EL (cell line): Measurements from ENCODE around the gene RTN4RL1.

ENCODE experiments used
- DNase-seq: peaks from one replicate; pipeline ENCODE4 v3.0.0-alpha.2; 2016

The RTN4RL1 gene

DNA sequence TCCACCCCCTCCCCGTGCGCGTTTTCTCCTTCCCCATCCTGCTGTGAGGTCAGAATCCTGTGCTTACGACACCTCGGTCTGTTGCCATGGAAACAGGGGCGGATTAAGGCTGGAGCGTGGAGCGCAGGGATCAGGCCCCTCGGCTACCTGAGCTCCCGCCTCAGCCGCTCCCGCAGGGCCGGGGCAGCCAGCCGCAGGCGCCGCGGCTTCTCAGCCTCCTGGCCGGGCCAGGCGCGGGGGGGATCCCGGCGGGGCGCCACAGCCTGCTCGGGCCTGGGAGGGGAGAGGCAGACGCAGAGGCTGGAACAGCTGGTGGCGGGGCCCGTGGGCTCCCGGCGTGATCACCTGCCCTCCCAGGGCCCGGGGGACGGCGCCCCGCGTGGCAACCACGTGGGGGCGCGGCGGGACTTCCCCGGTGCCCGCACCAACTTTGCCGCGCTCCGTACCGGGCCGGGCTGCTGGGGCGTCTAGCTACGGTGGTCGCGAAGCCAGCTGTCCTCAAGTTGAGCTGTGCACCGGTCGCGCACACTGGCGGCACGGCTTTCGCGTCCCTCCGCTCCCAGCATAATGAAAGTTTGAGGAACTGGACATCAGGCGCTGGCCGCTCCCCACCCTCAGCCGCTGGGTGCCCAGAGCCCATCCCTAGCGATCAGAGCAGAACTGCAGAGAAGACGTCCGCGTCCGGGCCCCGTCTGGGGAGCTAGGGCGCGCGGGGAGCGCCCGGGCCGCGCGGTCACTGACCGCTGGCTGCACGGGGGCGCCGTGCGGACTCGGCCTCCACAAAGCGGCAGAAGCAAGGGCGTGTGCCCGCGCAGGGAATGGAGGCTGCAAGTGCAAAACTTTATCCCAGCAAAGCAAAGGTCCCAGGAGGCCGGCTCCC lies 1.2 kb downstream of the RTN4RL1 start:
- peak; percentile 44 for DNase-seq

DNA sequence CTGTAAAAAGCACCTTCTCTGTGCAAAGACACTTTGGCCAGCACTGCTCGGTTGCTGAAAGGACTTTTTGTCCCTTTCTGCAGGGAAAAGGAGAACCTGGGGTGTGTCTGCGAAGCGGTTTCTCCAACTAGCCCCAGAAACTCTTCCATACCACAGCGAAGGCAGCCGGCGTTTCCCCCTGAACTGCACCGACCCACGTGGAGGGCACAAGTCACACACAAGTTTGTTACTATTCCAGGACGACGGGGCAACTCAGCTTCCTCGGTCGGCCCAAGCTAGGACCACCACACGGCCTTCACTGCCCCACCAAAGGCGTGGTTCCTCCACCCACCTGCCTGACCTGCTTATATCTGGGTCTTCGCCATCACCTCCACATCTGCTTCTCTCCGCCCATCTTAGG lies 1.9 kb downstream of the RTN4RL1 start:
- DNase-seq, result no peak

DNA sequence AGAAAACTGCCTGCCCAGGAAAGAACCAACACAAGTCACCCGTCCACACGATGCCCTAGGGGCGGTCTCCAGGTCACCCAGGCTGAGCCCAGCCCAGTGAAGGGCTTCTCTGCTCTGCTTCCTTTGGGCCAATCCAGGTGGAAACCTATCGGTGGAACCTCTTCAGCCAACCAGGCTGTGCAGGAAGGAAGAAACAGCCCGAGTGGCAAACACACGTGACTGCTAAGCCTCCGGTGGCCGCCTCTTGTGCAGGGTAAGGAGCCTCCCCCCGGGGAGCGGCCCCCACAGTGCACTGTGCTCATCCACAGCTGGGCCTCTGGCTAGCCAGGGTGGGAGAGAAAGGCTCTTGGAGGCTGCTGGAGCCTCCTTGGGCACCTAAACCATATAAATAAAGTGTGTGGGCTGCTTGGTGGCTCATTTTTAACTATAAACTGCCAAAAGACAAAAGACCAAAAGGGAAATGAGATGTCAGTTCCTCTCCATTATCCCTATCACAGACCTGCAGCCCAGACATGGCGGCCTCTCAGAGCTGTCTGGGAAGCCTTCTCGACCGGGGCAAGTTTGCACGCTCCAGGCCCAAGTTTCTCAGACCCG lies 2.4 kb downstream of the RTN4RL1 start:
- DNase-seq, result no peak

DNA sequence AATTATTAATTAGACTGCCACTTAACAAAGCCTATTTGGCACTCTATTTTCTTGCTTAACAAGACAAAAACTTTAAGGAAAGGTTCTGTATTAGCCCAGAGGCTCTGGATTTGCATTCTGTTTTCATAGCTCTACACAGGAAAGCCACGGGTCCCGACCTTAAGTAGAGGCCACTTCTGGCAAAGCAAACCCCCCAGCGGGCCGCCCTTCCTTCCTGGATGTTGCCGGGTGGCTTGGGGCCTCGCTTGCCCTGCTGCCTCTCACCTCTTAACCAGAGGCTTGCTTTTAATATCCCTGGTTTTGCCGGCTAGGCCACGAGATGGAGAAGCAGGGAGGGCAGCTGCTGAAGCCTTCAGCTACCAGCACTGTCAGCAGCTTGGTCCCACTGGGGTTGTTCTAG lies 4.4 kb downstream of the RTN4RL1 start:
- no peak for DNase-seq

DNA sequence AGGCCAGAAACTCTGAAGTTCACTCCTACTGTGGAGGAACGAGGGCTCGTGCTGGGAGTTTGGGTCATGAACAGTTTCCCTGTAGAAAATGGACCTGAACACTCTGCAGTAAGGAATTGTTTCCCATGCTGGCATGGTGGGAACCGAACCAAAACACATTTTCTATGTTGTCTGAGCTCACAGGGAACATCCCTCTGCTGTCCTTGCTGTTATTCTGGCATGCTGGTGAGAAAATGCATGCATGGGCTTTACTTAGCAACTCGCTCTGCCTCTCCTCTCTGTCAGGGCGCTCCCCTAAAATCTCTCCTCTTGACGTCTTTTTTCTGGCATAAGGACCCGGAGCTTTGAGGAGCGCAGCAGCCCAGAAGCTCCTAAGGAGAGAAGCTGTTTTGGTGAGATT lies 5.4 kb downstream of the RTN4RL1 start:
- DNase-seq, result no peak

DNA sequence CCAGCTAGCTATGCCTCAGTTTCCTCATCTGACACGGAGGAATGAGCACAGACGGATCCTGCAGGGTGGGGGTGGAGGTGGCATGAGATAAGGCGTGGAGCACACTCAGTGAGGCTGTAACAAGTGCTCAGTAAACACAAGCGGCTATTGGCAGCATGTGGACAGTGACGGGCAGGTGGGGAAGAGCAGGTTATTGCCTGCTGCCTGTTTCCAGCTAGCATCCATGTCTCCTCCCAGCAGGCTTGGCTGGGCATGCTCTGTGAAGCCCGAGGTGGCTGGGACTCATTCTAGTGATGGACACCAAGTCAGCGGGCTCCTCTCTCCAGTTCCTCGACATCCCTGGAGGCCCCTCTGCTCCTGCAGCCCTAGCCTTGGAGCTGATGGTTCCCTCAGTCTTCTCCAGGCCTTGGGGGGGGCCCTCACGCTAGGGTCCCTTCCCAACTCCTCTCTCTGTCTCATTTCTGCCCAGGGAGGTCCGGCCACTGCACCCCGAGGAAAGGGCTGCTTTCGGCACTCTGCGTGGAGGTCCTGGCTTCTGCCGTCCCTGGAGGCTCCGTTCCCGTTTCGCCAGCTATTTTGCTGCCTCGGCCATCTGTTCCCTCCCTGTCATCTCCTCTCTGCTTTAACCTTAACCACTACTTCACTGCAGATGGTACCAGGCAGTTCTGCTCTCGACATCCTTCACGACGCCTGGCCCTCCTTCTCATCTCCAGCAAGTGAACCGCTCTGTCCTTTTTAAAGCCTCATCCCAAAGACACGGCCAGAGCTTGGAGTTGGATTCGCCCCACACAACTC lies 6.2 kb downstream of the RTN4RL1 start:
- DNase-seq, result no peak

DNA sequence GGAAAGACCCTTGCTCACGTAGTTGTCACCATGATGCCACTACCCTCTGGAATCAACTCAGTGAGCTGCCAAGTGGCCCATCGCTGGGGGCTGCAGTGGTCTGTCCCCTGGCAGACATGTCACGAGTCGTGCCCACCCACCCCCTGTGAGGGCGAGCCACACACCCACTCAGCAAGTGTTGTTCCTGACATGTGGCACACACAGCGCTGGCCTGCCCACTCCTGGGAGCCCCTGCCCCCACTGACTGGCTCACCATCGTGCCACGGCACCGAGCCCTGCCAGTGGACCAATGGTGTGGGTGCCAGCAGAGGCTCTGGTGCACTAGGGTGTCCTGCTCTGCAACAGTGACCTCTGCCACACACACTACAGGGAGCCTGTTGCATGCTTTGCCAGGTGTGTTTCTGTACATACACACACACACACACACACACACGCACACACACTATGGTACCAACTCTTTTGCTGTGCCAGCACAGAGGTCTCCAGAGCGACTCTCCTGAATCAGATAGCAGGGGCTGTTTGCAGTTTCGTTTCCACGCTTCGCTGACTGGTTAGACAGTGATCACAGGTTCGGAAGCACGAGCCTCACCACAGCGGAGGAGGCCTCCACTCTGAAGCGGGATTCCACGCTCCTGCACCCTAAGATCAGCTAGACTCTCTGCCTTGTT lies 7.7 kb downstream of the RTN4RL1 start:
- no peak for DNase-seq

DNA sequence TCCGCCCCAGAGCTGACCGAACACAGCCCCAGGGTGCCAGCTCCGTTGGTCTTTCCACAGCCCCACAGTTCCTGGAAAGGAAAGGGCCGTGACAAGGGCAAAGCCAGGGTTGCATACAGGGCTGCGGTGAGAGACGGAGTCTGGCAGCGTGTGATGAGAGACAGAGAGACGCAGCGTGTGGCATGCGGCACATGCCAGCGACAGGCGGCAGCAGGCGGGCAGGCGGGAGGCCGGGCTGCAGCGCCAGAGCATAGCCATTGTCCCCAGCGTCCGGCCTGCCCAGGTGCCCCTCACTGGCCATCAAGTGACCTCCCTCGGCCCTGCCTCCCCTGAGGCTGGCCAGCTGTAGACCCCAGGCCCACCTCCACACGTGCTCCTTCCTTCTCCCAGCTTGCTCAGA lies 8.6 kb downstream of the RTN4RL1 start:
- DNase-seq, result no peak

DNA sequence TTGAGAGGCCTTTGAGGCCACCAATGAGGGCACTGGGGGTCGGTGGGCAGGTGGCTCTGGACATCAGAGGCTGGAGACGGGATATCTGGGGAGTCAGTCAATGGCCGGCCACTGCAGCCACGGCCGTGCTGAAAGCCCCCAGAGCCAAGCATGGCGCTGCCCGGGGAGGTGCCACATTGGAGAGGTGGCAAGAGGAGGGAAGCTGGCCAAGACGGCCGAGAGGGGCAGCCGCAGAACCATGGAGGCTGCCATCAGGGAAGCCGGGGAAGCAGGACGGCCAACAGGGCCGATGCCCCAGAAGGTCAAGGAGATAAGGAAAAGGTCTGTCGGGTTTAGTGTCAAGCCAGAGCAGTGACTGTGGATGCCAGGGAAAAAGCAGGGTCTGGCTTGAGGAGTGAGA lies 9.8 kb downstream of the RTN4RL1 start:
- no peak for DNase-seq

DNA sequence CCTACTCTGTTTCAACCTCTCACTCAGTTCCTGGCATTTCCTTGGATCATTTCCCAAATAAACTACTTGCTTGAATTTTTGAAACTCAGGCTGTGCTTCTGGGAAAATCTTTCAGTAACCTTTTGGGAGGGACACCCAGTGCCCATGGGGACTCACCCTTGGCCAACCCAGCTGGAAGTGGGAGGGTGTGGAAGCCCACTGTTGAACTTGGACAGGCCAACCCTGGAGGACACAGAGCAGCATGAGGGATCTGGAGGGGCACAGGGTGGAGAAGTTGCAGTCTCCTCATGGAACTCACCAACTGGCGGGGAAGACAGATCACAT lies 11.2 kb downstream of the RTN4RL1 start:
- no peak for DNase-seq

DNA sequence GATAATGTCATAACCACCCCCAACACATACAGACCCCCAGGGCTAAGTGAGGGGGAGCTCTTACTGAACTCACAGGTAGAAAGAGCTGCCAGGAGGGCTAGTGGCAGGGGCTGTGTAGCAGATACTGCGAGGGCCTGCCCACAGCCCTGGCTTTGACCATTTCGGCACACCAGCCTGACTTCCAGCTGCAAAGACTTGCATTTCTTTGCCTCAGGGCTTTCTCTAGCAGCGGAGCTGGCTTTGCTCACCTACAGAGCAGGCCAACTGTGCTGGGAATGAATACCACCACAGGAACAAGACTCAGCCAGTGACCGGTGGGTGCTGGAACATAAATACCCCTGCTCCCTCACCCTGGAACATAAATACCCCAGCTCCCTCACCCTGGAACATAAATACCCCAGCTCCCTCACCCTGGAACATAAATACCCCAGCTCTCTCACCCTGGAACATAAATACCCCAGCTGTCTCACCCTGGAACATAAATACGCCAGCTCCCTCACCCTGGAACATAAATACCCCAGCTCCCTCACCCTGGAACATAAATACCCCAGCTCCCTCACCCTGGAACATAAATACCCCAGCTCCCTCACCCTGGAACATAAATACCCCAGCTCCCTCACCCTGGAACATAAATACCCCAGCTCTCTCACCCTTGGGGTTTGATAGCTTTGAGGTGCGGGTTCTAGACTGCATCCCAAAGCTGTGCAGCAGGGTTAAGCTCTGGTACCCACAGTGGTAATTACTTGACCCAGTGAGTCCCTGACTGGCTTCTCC lies 11.7 kb downstream of the RTN4RL1 start:
- peak; percentile 30 for DNase-seq

DNA sequence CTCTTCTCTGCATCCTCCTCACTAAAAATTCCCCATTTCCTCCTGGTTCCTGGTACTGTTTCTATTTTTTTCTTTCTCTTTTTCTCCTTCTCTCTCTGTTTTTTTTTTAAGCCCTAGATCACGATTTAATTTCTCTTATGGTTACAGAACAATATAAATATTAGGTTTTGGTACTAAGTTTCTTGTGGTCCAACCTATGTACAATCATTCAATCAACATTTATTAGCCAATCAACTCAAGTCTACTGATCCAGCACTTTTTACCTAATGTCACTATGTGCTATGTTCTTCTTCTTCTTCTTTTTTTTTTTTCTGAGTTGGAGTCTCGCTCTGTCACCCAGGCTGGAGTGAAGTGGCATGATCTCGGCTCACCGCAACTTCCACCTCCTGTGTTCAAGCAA lies 12.6 kb downstream of the RTN4RL1 start:
- DNase-seq, result no peak

DNA sequence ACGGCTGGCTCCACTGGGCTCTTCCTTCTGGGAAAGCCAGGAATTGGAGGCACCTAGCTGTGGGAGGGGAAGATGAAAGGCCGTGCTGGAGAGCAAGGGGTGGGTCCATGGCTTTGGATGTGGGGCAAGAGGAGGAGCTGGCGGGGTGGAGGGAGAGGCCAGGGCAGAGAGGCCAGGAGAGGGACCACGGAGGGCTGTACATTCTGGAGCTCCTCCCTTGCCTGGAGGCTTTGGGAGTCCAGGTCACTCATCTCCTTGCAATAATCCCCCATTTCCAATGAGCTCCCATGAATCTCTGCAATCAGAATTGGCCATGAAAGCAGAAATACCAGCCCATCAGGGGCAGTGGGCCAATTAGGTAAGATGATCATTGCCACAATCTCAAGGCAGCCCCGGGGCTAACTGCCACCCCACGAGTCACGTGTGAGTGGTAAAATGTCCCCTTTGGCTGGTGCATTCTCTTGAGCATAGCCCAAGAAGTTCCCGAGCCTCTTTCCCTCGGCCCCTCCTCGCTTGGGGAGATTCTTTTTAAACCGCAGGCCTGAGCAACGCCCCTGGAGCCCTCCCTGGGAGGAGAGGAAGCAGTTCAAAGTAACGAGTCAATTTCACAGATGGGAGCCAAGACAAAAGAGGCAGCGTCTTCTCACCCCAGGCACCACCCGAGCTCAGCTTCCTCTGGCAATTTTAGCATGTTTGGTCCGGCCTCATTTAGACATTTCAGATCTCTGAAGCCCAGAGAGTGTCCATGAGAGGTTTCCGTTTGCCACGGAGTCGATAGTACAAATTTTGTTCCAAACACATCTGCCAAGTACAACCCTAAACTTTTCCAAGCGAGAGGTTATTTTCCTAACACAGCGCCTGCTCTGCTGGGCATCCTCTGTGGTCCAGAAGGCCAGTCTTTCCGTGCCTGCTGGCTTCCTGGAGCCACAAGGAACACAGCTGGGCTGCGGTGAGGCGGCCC lies 13.4 kb downstream of the RTN4RL1 start:
- DNase-seq, result peak; percentile 89

DNA sequence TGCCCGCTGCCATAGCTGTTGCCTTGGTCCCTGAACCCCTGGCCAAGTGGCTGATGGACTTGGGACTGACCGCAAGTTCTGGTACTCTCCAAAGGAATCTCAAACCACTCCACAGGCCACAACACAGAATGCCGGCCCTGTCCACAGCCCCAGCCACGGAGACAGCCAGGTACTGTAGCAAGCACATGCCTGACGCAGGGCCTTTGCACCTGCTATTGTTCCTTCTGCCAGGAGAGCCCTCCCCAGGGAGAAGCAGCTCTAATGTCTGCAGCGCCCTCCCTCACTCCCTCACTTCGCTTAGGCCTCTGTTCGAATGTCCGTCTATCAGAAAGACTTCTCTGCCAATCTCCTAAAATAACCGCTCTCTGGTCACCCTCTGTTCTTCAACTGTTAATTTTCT lies 15.4 kb downstream of the RTN4RL1 start:
- no peak for DNase-seq

DNA sequence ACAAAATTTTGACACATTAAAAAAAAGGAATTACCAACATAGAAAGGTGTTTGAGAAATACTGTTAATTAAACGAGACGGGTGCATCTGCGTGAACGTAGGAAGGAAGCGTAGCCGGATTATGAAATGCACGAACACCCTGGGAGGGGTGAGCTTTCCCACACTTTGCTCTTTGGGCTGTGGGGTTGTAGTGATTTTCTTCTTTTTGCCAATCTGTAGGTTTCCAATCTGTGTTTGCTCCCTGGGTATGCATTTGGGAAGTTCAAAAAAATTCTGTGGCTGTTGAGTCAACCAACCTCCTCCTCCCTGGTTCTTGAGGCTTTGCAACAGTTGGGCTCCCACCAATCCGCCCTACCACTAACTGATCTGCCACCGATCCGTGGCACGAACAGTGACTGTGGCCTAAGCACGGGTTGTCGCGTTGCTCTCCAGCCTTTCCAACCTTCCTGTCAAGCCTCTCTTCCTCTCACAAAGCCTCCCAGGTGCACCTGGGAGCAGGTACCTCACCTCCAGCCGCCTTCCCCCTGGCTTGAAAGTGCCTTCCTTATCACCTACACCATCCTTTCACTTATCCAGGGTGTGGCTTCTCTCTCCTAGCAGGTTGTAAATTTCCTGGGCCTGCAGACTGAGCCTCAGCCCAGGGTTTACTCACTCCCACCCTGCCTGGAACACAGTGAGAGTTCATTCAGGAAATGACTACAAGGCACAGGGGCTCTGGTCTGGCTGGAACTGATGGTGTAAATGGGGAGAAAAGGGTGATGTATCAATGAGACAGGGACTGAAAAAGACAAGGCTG lies 16.6 kb downstream of the RTN4RL1 start:
- DNase-seq, result no peak

DNA sequence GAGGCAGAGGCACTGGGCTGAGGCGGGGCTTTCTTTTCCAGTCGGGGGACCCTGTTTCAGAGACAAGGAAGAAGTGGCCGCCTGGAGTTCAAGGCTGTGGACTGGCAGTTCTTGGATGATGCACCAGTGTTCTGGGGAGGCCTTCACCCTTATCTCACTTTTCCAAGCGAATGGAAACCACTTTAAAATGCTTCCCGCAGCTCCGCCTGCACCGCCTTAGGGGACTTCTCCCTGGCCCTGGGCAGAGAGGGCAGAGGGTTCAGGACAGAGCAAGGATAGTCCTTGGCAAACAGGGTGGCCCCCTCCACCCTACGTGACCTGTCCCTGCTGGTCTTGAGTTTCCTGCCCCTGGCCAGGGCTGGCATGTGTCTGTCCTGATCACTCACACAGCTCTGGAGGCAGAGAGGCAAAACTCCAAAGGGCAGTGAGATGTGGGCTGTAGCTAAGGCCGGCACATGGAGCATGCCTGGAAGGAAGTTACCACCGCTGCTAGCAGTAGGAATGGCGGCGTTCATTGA lies 20.6 kb downstream of the RTN4RL1 start:
- DNase-seq, result no peak

DNA sequence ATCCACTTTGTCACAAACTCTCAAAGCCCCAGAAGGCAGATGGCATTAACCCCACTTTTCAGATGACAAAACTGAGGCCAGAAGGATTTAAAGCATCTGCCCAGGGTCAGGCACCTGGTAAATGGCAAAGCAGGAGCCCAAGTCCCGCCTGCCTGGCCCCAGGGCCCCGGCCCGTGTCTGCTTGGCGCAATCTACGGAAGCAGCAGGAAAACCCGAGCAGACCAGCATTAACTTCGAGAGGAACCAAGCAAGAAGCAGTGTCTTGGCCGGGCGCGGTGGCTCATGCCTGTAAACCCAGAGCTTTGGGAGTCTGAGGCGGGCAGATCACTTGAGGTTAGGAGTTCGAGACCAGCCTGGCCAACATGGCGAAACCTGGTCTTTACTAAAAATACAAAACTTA lies 21.6 kb downstream of the RTN4RL1 start:
- no peak for DNase-seq

DNA sequence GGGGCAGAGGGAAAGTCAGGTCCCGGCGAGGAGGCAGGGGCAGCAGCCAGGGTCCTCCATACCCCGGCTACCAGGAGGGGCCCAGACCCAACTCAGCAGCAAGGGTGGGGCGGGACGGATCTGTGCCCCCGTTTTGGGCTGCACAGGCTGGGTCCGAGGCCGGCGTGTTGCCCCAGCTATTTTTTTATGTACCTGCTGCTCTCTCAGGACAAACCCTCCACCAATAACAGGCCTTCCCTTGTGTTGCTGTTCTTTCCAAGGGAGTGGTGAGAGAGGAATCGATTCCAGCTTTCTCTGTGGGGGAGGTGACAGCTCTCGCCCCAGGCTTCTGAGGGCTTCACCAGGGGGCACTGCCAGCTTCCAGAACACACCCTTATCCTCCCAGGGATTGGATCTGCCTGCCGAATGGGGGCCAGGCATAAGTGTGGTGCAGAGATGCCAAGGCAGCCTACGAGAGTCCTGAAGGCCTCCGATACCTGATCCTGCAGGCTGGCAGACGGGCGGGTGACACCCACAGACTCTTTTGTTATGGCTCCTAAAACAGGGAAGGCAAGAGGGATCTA lies 22.3 kb downstream of the RTN4RL1 start:
- DNase-seq, result no peak

DNA sequence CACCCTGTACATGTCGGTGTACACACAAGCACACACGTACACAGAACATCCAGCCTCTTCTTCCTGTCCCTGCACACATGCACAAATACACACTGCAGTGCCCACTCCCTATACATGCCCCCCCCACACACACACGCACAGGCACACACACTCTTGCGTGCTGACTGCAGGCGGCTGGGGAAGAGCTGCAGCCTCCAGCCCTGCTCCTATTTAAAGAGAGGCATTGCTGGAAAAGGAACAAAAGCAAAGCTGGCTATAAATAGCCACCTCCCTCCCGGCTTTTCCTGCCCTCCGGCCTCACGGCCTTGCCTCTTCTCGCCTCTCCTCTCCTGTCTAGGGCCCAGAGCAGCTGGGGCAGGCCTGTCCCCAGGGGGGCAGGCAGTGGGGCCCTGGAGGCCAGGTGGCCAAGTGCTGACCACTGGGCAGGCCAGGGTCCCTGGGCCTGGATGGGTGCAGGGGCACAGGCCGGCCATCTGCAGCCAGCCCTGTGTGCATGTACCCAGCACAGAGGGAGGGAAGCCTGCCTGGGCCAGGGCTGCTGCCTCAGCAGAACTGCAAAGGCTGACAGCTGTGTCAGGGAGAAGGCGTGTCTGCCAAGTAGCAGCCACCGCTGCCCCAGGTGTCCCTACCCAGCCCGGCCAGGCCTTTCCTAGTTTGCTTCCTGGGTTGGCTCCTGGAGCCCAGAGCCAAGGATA lies 25.4 kb downstream of the RTN4RL1 start:
- DNase-seq, result peak; percentile 15
